ENCODE measurements around the gene PRM2.

The PRM2 gene

GRCh38 chr16:11249233-11250061 is 26.8 kb downstream of the PRM2 start:
- TF ChIP-seq CTCF (IDR thresholded peaks at IDR 0.05; ENCODE audit: borderline replicate concordance, extremely low read depth, low read length, poor library complexity, severe bottlenecking) = no peak
- no peak for TF ChIP-seq EZH2 (IDR thresholded peaks at IDR 0.05; ENCODE audit: borderline replicate concordance, low read depth, low read length, severe bottlenecking)
- H2AFZ ChIP-seq (ENCODE audit: low read depth, low read length) = no peak overlapping the region
- peaks cover 41% of the 10 kb centered on the region for H3K79me2 ChIP-seq (ENCODE audit: insufficient read depth, low read length)
- ATAC-seq (ENCODE audit: insufficient read depth, low read depth) (peak; percentile 15), DNase-seq (peak; percentile 46)
- no peak overlapping the region for H3K4me3 ChIP-seq (ENCODE audit: low read depth in 1 of 2, low read length in 2 of 2)
- peaks cover 38% of the 10 kb centered on the region for H4K20me1 ChIP-seq (ENCODE audit: insufficient read depth, low read length)
- H3K4me1 ChIP-seq (ENCODE audit: insufficient read depth, low read length) = peaks cover 52% of the 10 kb centered on the region
- H3K9ac ChIP-seq (ENCODE audit: low read depth, low read length) = no peak overlapping the region
- H3K27ac ChIP-seq (ENCODE audit: low read length) = peak overlapping the region; percentile 91
- peaks cover 55% of the 10 kb centered on the region for H3K36me3 ChIP-seq (ENCODE audit: insufficient read depth, low read length)
- no peaks in the 10 kb centered on the region for H3K27me3 ChIP-seq (ENCODE audit: insufficient read depth, low read length, poor library complexity)
- no peak overlapping the region for H3K4me2 ChIP-seq (ENCODE audit: insufficient read depth, low read length)
- H3K9me3 ChIP-seq (ENCODE audit: insufficient read depth, low read length, severe bottlenecking) = no peaks in the 10 kb centered on the region

- Histone ChIP-seq H3K36me3 (ENCODE audit: insufficient read depth, low read length) (peaks cover 42% of the 10 kb centered on the region), H3K4me3 (ENCODE audit: low read depth in 1 of 2, low read length in 2 of 2) (no peak overlapping the region), H3K9ac (ENCODE audit: low read depth, low read length) (no peak overlapping the region), H2AFZ (ENCODE audit: low read depth, low read length) (no peak overlapping the region), H3K4me1 (ENCODE audit: insufficient read depth, low read length) (peaks cover 54% of the 10 kb centered on the region), H3K9me3 (ENCODE audit: insufficient read depth, low read length, severe bottlenecking) (no peaks in the 10 kb centered on the region), H3K27ac (ENCODE audit: low read length) (peak overlapping the region; percentile 39; the same call in 1 of the 2 replicates), H3K79me2 (ENCODE audit: insufficient read depth, low read length) (peaks cover 28% of the 10 kb centered on the region), H3K27me3 (ENCODE audit: insufficient read depth, low read length, poor library complexity) (no peaks in the 10 kb centered on the region), H3K4me2 (ENCODE audit: insufficient read depth, low read length) (no peak overlapping the region), H4K20me1 (ENCODE audit: insufficient read depth, low read length) (peaks cover 25% of the 10 kb centered on the region)
- no peak for ATAC-seq (ENCODE audit: insufficient read depth, low read depth)
- no peak for TF ChIP-seq CTCF (IDR thresholded peaks at IDR 0.05; ENCODE audit: borderline replicate concordance, extremely low read depth, low read length, poor library complexity, severe bottlenecking)
- TF ChIP-seq EZH2 (IDR thresholded peaks at IDR 0.05; ENCODE audit: borderline replicate concordance, low read depth, low read length, severe bottlenecking) = no peak
- DNase-seq = no peak
Measured at GRCh38 chr16:11248133-11248532, 28.1 kb downstream of the PRM2 start.

- no peaks in the 10 kb centered on the region for H3K27me3 ChIP-seq (ENCODE audit: insufficient read depth, low read length, poor library complexity)
Measured at GRCh38 chr16:11245988-11246387, 30.3 kb downstream of the PRM2 start.

More at GRCh38 chr16:11245988-11246387, 30.3 kb downstream of the PRM2 start:
- ATAC-seq (ENCODE audit: insufficient read depth, low read depth) (no peak), DNase-seq (no peak)
- Histone ChIP-seq H3K4me3 (ENCODE audit: low read depth in 1 of 2, low read length in 2 of 2) (no peak overlapping the region), H4K20me1 (ENCODE audit: insufficient read depth, low read length) (peaks cover 6% of the 10 kb centered on the region; the same call in 1 of the 2 replicates), H3K79me2 (ENCODE audit: insufficient read depth, low read length) (peaks cover 10% of the 10 kb centered on the region), H3K4me2 (ENCODE audit: insufficient read depth, low read length) (no peak overlapping the region), H3K36me3 (ENCODE audit: insufficient read depth, low read length) (peaks cover 21% of the 10 kb centered on the region), H3K4me1 (ENCODE audit: insufficient read depth, low read length) (peaks cover 54% of the 10 kb centered on the region), H3K9me3 (ENCODE audit: insufficient read depth, low read length, severe bottlenecking) (no peaks in the 10 kb centered on the region), H3K9ac (ENCODE audit: low read depth, low read length) (no peak overlapping the region; the same call in 1 of the 2 replicates), H2AFZ (ENCODE audit: low read depth, low read length) (no peak overlapping the region), H3K27ac (ENCODE audit: low read length) (peak overlapping the region; percentile 63)
- no peak for TF ChIP-seq CTCF (IDR thresholded peaks at IDR 0.05; ENCODE audit: borderline replicate concordance, extremely low read depth, low read length, poor library complexity, severe bottlenecking)
- no peak for TF ChIP-seq EZH2 (IDR thresholded peaks at IDR 0.05; ENCODE audit: borderline replicate concordance, low read depth, low read length, severe bottlenecking)
